Astrocyte (in vitro differentiated cells and primary cell): Measurements from ENCODE around the gene USP3. TPM values are rescaled to one million over a fixed set of nuclear protein-coding genes. Genes with fewer than 3 reads are reported as not detected.

Source experiments
- DNase-seq: peaks from one replicate; pipeline ENCODE4 v3.0.0-alpha.2; 2010; ENCODE audit warnings: low read depth
- FAIRE-seq: peaks from 2 replicates; lab custom pipeline; 2011; peaks lifted over from hg19 to GRCh38; lab: Jason Lieb, UNC
- H2AFZ ChIP-seq: 2 replicates; pipeline ENCODE4 v1.6.0; 2012; ENCODE audit warnings: low read depth, low read length, inconsistent platforms
- H3K27ac ChIP-seq: 2 replicates; pipeline ENCODE4 v1.5.1; 2011; ENCODE audit warnings: low read depth, low read length, inconsistent platforms
- H3K27me3 ChIP-seq: 2 replicates; pipeline ENCODE4 v1.6.0; 2011; ENCODE audit warnings: low read length, inconsistent platforms; ENCODE audit not compliant: insufficient read depth
- H3K36me3 ChIP-seq: 2 replicates; pipeline ENCODE4 v1.5.1; 2011; ENCODE audit warnings: low read length, inconsistent platforms; ENCODE audit not compliant: insufficient read depth
- H3K4me1 ChIP-seq: 2 replicates; pipeline ENCODE4 v1.5.1; 2011; ENCODE audit warnings: low read length, inconsistent platforms; ENCODE audit not compliant: insufficient read depth
- H3K4me2 ChIP-seq: 2 replicates; pipeline ENCODE4 v1.6.0; 2012; ENCODE audit warnings: low read length, inconsistent platforms
- H3K4me3 ChIP-seq: 2 replicates; pipeline ENCODE4 v1.5.1; 2011; ENCODE audit warnings: low read depth, mild to moderate bottlenecking, low read length, inconsistent platforms; ENCODE audit not compliant: insufficient read depth
- H3K79me2 ChIP-seq: 2 replicates; pipeline ENCODE4 v1.6.0; 2012; ENCODE audit warnings: mild to moderate bottlenecking, low read length, inconsistent platforms; ENCODE audit not compliant: insufficient read depth
- H3K9ac ChIP-seq: 2 replicates; pipeline ENCODE4 v1.6.0; 2012; ENCODE audit warnings: mild to moderate bottlenecking, low read length, inconsistent platforms
- H3K9me3 ChIP-seq: 2 replicates; pipeline ENCODE4 v1.5.1; 2012; ENCODE audit warnings: low read depth, mild to moderate bottlenecking, low read length, inconsistent platforms; ENCODE audit not compliant: insufficient read depth
- H4K20me1 ChIP-seq: 2 replicates; pipeline ENCODE4 v1.6.0; 2012; ENCODE audit warnings: low read length, inconsistent platforms; ENCODE audit not compliant: insufficient read depth
- H3K27ac Mint-ChIP-seq: one replicate; pipeline ENCODE4 v1.8.0; 2021; ENCODE audit warnings: mild to moderate bottlenecking, mixed read lengths; ENCODE audit not compliant: unreplicated experiment
- H3K27me3 Mint-ChIP-seq: one replicate; pipeline ENCODE4 v1.8.0; 2021; ENCODE audit warnings: low read depth, mixed read lengths; ENCODE audit not compliant: unreplicated experiment
- H3K36me3 Mint-ChIP-seq: one replicate; pipeline ENCODE4 v1.8.0; 2021; ENCODE audit warnings: low read depth, mixed read lengths; ENCODE audit not compliant: unreplicated experiment
- H3K4me1 Mint-ChIP-seq: one replicate; pipeline ENCODE4 v1.8.0; 2021; ENCODE audit warnings: low read depth, mixed read lengths; ENCODE audit not compliant: unreplicated experiment
- H3K4me3 Mint-ChIP-seq: one replicate; pipeline ENCODE4 v1.8.0; 2021; ENCODE audit warnings: mild to moderate bottlenecking, moderate library complexity, mixed read lengths; ENCODE audit not compliant: unreplicated experiment
- H3K9me3 Mint-ChIP-seq: one replicate; pipeline ENCODE4 v1.8.0; 2021; ENCODE audit warnings: mild to moderate bottlenecking, mixed read lengths; ENCODE audit not compliant: unreplicated experiment
- CTCF ChIP-seq: IDR thresholded peaks from 2 replicates; pipeline ENCODE4 v1.5.1; 2011; ENCODE audit warnings: low read depth, mild to moderate bottlenecking, inconsistent platforms, low read length, moderate library complexity; ENCODE audit not compliant: insufficient read depth
- EZH2 ChIP-seq: IDR thresholded peaks from 2 replicates; pipeline ENCODE4 v1.6.1; 2012; ENCODE audit warnings: mild to moderate bottlenecking, low read length, inconsistent platforms; ENCODE audit not compliant: insufficient read depth
- total RNA-seq: library from RNA; stranded (reverse); gene quantifications from 2 replicates; pipeline ENCODE4 v1.2.1, GENCODE V29; 2021

Gene USP3
- total RNA-seq, 1 donor from 2014 or later: 38.1 TPM

GRCh38 chr15:63462088-63462487, 42.3 kb upstream of the USP3 start:
- no peak for FAIRE-seq
- Mint-ChIP-seq H3K4me1 (peaks cover 25% of the 10 kb centered on the region), H3K9me3 (peaks cover 5% of the 10 kb centered on the region), H3K27ac (no peak overlapping the region), H3K36me3 (peaks cover 3% of the 10 kb centered on the region), H3K4me3 (no peak overlapping the region), H3K27me3 (peaks cover 26% of the 10 kb centered on the region)
- Histone ChIP-seq H3K36me3 (no peaks in the 10 kb centered on the region), H3K79me2 (no peaks in the 10 kb centered on the region), H3K9ac (no peak overlapping the region), H3K4me1 (peaks cover 17% of the 10 kb centered on the region), H3K27me3 (no peaks in the 10 kb centered on the region), H3K4me2 (peak overlapping the region; percentile 33), H3K4me3 (no peak overlapping the region), H4K20me1 (no peaks in the 10 kb centered on the region), H2AFZ (no peak overlapping the region), H3K9me3 (peaks cover 5% of the 10 kb centered on the region), H3K27ac (no peak overlapping the region)
- TF ChIP-seq EZH2 (no peak), CTCF (no peak)
- DNase-seq: peak; percentile 75

GRCh38 chr15:63463036-63463435, 41.4 kb upstream of the USP3 start:
- H3K36me3 ChIP-seq: no peaks in the 10 kb centered on the region
- no peak overlapping the region for H2AFZ ChIP-seq
- Mint-ChIP-seq H3K27ac (no peak overlapping the region), H3K36me3 (peaks cover 3% of the 10 kb centered on the region), H3K27me3 (peaks cover 30% of the 10 kb centered on the region), H3K4me1 (peaks cover 25% of the 10 kb centered on the region), H3K9me3 (peaks cover 5% of the 10 kb centered on the region), H3K4me3 (no peak overlapping the region)
- no peaks in the 10 kb centered on the region for H4K20me1 ChIP-seq
- DNase-seq: no peak
- H3K9me3 ChIP-seq: peaks cover 5% of the 10 kb centered on the region
- TF ChIP-seq EZH2: no peak
- H3K9ac ChIP-seq: no peak overlapping the region
- H3K27ac ChIP-seq: no peak overlapping the region
- no peak overlapping the region for H3K4me2 ChIP-seq
- H3K27me3 ChIP-seq: no peaks in the 10 kb centered on the region
- H3K79me2 ChIP-seq: no peaks in the 10 kb centered on the region
- no peak overlapping the region for H3K4me3 ChIP-seq
- peaks cover 17% of the 10 kb centered on the region for H3K4me1 ChIP-seq
- FAIRE-seq: no peak

GRCh38 chr15:63463793-63464192, 40.6 kb upstream of the USP3 start:
- no peak for DNase-seq
- no peak overlapping the region for H3K9ac ChIP-seq
- Mint-ChIP-seq H3K4me3 (no peak overlapping the region), H3K4me1 (peaks cover 25% of the 10 kb centered on the region), H3K36me3 (no peaks in the 10 kb centered on the region), H3K9me3 (no peaks in the 10 kb centered on the region), H3K27me3 (peaks cover 34% of the 10 kb centered on the region), H3K27ac (no peak overlapping the region)
- H3K79me2 ChIP-seq: no peaks in the 10 kb centered on the region
- H3K4me2 ChIP-seq: no peak overlapping the region
- peaks cover 17% of the 10 kb centered on the region for H3K4me1 ChIP-seq
- H3K27me3 ChIP-seq: peaks cover 5% of the 10 kb centered on the region
- no peaks in the 10 kb centered on the region for H3K36me3 ChIP-seq
- H3K27ac ChIP-seq: no peak overlapping the region
- H3K4me3 ChIP-seq: no peak overlapping the region
- no peaks in the 10 kb centered on the region for H4K20me1 ChIP-seq
- no peak for FAIRE-seq
- TF ChIP-seq EZH2: no peak
- TF ChIP-seq CTCF: no peak
- no peaks in the 10 kb centered on the region for H3K9me3 ChIP-seq
- H2AFZ ChIP-seq: no peak overlapping the region
